Heart left ventricle (tissue), 16 donors: Measurements from ENCODE around the gene URM1. TPM values are rescaled to one million over a fixed set of nuclear protein-coding genes. Genes with fewer than 3 reads are reported as not detected.

ENCODE experiments used
- ATAC-seq, 4 donors: fragments of 200-7000 bp; cut with Tn5 transposase; one replicate each; pipeline ENCODE4 v1.9.1; 2020 to 2022; ENCODE audit warnings: moderate library complexity in 4 of 4, mild to moderate bottlenecking in 3 of 4, moderate number of reproducible peaks in 1 of 4
- DNase-seq, 5 donors: peaks; one replicate each; pipeline ENCODE4 v3.0.0-alpha.2; 2020
- H3K27ac ChIP-seq, 12 donors: fragments of 200-600 bp; sonication (generic) in 4 of 12; one replicate each; pipeline versions ENCODE4 v1.5.0 to v1.8.0; 2016 to 2022; ENCODE audit warnings: mild to moderate bottlenecking in 2 of 12
- H3K27me3 ChIP-seq, 9 donors: fragments of 200-600 bp; sonication (generic) in 2 of 9; one replicate each; pipeline versions ENCODE4 v1.5.1 to v1.8.0; 2016 to 2022; ENCODE audit warnings: mild to moderate bottlenecking in 3 of 9
- H3K36me3 ChIP-seq, 9 donors: fragments of 200-600 bp; sonication (generic) in 2 of 9; one replicate each; pipeline versions ENCODE4 v1.5.0 to v1.8.0; 2018 to 2022; ENCODE audit warnings: mild to moderate bottlenecking in 2 of 9
- H3K4me1 ChIP-seq, 12 donors: fragments of 200-600 bp; sonication (generic) in 4 of 12; one replicate each; pipeline versions ENCODE4 v1.5.0 to v1.8.0; 2016 to 2022; ENCODE audit warnings: mild to moderate bottlenecking in 3 of 12
- H3K4me3 ChIP-seq, 12 donors: fragments of 200-600 bp; sonication (generic) in 4 of 12; one replicate each; pipeline versions ENCODE4 v1.5.0 to v1.8.0; 2017 to 2022; ENCODE audit warnings: mild to moderate bottlenecking in 9 of 12, moderate library complexity in 4 of 12
- H3K9me3 ChIP-seq, 12 donors: fragments of 200-600 bp; sonication (generic) in 4 of 12; one replicate each; pipeline versions ENCODE4 v1.5.0 to v1.8.0; 2016 to 2022; ENCODE audit warnings: mild to moderate bottlenecking in 1 of 12
- POLR2A ChIP-seq, 2 donors: fragments of 450-650 bp; IDR thresholded peaks; one replicate each; pipeline ENCODE4 v1.6.1; 2017; ENCODE audit warnings: antibody characterized with exemption in 2 of 2, mild to moderate bottlenecking in 2 of 2, moderate library complexity in 2 of 2
- WGBS, 4 donors: extraction: QIAGEN DNeasy Blood & Tissue Kit in 2 of 4; methylation state at CpG; one replicate each; pipeline versions ENCODE4 v1.1.5 to v1.1.7; 2013 to 2018; 5-methylcytosine and 5-hydroxymethylcytosine counted together
- intact Hi-C, 10 donors: fragments of 100-400 bp; cut with DNase I; formaldehyde crosslinking; loops; one replicate each; pipeline versions ENCODE4 v1.11.1 to v1.14.2; 2022
- polyA plus RNA-seq, 2 donors: library from polyadenylated mRNA; stranded (reverse); fragments of 200-250 nt; gene quantifications; one replicate each; pipeline ENCODE4 v1.2.3, GENCODE V29; 2013
- total RNA-seq, 9 donors: library from RNA; depleted of rRNA in 2 of 9; stranded (reverse); fragments of >200 nt in 2 of 9; fragmentation: NEBNext Ultra II Directional in 3 of 9; extraction: Animal tissue kit (Norgen Biotek cat#: 25700) in 3 of 9; gene quantifications; one replicate each; pipeline versions ENCODE4 v1.1.0 to v1.2.4, GENCODE V29; 2016 to 2023
- TF ChIP-seq, protein P1 (sequence below), 12 donors: fragments of 200-600 bp; sonication (generic) in 4 of 12; IDR thresholded peaks; one replicate each; pipeline versions ENCODE4 v1.5.0 to v1.8.0; 2018 to 2022; ENCODE audit warnings: antibody characterized with exemption in 12 of 12, mild to moderate bottlenecking in 5 of 12
- donor health status: ischemic (EF 13 %, LVEDD 7.1; RV severe dilation, severe dysfunction).
- donor health status: healthy with polysubstance abuse.
- donor health status: DM: no; HTN: yes; CAD: no.
- donor health status: DM: no; HTN: no; CAD: no.
- donor health status: ischemic (EF 25% LVEDD 6.9; RV normal size, moderate dysfunction).
- donor health status: ischemic (EF 25% LVEDD 5.7; RV mildly dilated, moderate dysfunction).
- donor health status: healthy.
- donor health status: DM: yes; HTN: yes; CAD: no.
- donor health status: ischemic (EF 35%, LVEDD 5.7; RV mildly dilated, moderate dysfunction).
- donor health status: nonischemic (EF 11% LVEDD 7.7; RV severe dilation, severe dysfunction).
- donor health status: DM: yes; HTN: yes; CAD: no.
- donor health status: PGD.
- donor health status: ischemic (EF 29% LVEDD 5.4; RV normal size, mild dysfunction).
- donor health status: nonischemic (EF 23%, LVEDD 6.1; RV moderate dilation, normal function).

URM1 gene
- total and polyA plus RNA-seq, 11 donors = 30.2 to 85.6 (median 45.4) TPM

DNA sequence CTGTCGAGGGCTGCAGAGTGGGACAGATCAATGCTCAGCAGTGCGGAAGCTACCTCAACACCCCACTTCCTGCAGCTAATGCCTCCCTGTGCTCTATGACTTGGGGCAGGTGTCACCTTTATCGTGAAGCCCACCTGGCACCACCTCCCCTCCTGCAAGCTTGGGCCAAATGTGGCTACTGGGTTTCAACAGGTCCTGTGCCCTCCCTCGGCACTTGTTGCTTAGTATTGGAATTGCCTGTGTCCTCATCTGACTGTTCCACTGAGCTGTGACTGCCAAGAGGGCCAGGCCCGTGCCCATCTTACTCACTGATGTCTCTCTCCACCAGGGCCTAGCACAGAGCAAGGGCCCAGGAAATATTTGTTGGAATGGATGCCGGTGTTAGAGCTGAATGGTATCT, 21.4 kb upstream of the URM1 start:
- Histone ChIP-seq H3K27ac (no peak overlapping the region), H3K9me3 (no peaks in the 10 kb centered on the region), H3K27me3 (no peaks in the 10 kb centered on the region), H3K4me1 (no peaks in the 10 kb centered on the region), H3K4me3 (no peak overlapping the region), H3K36me3 (peaks cover 0 to 91% (median 77%) of the 10 kb centered on the region in 9 donors)
- DNase-seq (no peak), ATAC-seq (no peak)
- intact Hi-C loops = loop anchor here in 3 of 10 donors (10.0 kb wide), 3 partner anchors 55 to 155 kb away; partner anchors contain the start of genes CIZ1 (in 1 of the 3) and DNM1 (in 1 of the 3)
- no peak for TF ChIP-seq POLR2A (IDR thresholded peaks at IDR 0.05)
- TF ChIP-seq, protein P1, sequence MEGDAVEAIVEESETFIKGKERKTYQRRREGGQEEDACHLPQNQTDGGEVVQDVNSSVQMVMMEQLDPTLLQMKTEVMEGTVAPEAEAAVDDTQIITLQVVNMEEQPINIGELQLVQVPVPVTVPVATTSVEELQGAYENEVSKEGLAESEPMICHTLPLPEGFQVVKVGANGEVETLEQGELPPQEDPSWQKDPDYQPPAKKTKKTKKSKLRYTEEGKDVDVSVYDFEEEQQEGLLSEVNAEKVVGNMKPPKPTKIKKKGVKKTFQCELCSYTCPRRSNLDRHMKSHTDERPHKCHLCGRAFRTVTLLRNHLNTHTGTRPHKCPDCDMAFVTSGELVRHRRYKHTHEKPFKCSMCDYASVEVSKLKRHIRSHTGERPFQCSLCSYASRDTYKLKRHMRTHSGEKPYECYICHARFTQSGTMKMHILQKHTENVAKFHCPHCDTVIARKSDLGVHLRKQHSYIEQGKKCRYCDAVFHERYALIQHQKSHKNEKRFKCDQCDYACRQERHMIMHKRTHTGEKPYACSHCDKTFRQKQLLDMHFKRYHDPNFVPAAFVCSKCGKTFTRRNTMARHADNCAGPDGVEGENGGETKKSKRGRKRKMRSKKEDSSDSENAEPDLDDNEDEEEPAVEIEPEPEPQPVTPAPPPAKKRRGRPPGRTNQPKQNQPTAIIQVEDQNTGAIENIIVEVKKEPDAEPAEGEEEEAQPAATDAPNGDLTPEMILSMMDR (IDR thresholded peaks at IDR 0.05) = no peak
- 87 to 95% (median 94%) methylated on average over 5 to 6 of the region's 6 CpGs for WGBS, 4 donors

DNA sequence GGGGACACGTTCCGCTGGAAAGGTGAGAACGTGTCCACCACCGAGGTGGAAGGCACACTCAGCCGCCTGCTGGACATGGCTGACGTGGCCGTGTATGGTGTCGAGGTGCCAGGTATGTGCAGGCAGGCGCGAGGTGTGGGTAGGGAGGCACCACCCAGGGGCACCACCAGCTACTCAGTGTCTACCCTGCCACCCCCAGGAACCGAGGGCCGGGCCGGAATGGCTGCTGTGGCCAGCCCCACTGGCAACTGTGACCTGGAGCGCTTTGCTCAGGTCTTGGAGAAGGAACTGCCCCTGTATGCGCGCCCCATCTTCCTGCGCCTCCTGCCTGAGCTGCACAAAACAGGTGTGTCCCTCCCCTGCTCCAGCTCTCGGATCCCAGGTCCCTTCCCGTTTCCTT, 15.7 kb upstream of the URM1 start:
- Histone ChIP-seq H3K27me3 (no peaks in the 10 kb centered on the region), H3K27ac (no peak overlapping the region), H3K4me1 (no peaks in the 10 kb centered on the region), H3K36me3 (peaks cover 0 to 64% (median 46%) of the 10 kb centered on the region in 9 donors), H3K9me3 (no peaks in the 10 kb centered on the region), H3K4me3 (no peak overlapping the region)
- ATAC-seq (no peak), DNase-seq (no peak)
- WGBS, 4 donors = 94 to 98% (median 95%) methylated on average over 19 of the region's 19 CpGs
- TF ChIP-seq POLR2A (IDR thresholded peaks at IDR 0.05) = no peak
- TF ChIP-seq, protein P1 (IDR thresholded peaks at IDR 0.05) = no peak
- intact Hi-C loops = loop anchor here in 1 of 10 donors (5.0 kb wide), 1 partner anchor 58 kb away; no protein-coding TSS in a partner anchor

DNA sequence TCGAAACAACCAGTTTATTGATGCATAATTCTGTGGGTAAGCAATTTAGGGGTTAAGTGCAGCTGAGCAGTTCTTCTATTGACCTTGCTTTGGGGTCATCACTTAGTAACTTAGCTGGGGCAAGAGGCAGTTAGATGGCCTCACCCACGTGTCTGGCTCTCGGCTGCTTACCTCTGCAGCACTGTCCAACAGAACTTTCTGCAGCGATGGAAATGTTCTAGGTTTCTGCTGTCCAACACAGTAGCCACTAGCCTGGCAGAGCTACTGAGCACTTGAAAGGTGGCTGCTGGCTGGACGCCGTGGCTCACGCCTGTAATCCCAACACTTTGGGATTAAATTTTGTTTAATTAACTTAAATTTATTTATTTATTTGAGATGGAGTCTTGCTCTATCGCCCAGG, 13.1 kb upstream of the URM1 start:
- peaks cover 0 to 46% (median 38%) of the 10 kb centered on the region in 9 donors for H3K36me3 ChIP-seq
- TF ChIP-seq POLR2A (IDR thresholded peaks at IDR 0.05) = no peak
- TF ChIP-seq, protein P1 (IDR thresholded peaks at IDR 0.05) = no peak
- no peak overlapping the region for H3K27ac ChIP-seq
- H3K27me3 ChIP-seq = no peaks in the 10 kb centered on the region
- H3K4me1 ChIP-seq = peaks cover 0 to 17% (median 12%) of the 10 kb centered on the region in 12 donors
- no peak for DNase-seq
- H3K9me3 ChIP-seq = no peaks in the 10 kb centered on the region
- intact Hi-C loops = loop anchor here in 1 of 10 donors (5.0 kb wide), 1 partner anchor 61 kb away; no protein-coding TSS in a partner anchor
- no peak overlapping the region for H3K4me3 ChIP-seq
- 60 to 83% (median 71%) methylated on average over 8 of the region's 8 CpGs for WGBS, 4 donors
- no peak for ATAC-seq

DNA sequence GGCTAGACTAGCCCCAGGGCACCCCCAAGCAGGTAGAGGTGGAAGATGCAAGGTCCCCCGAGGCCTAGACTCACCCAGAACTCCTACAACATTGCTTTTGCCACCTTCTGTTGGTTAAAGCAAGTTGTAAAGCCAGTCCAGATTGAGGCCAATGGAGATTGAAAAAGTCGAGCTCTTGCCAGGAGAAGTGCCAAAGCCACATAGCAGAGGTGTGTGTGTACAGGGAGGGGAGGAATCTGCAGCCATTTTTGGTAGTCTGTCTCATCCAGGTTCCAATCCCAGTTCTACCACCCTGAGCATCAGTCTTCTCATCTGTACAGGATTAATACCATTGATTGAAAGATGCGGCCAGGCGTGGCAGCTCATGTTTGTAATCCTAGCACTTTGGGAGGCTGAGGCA, 12.3 kb upstream of the URM1 start:
- Histone ChIP-seq H3K4me1 (peaks cover 0 to 17% (median 12%) of the 10 kb centered on the region in 12 donors), H3K4me3 (no peak overlapping the region), H3K36me3 (peaks cover 0 to 42% (median 33%) of the 10 kb centered on the region in 9 donors), H3K27ac (no peak overlapping the region), H3K27me3 (no peaks in the 10 kb centered on the region), H3K9me3 (no peaks in the 10 kb centered on the region)
- intact Hi-C loops = loop anchor here in 1 of 10 donors (5.0 kb wide), 1 partner anchor 62 kb away; no protein-coding TSS in a partner anchor
- WGBS, 4 donors = 77 to 87% (median 80%) methylated on average over 4 of the region's 4 CpGs
- DNase-seq (no peak), ATAC-seq (no peak)
- TF ChIP-seq, protein P1 (IDR thresholded peaks at IDR 0.05) = no peak
- no peak for TF ChIP-seq POLR2A (IDR thresholded peaks at IDR 0.05)
